KMS-11 (cell line): ENCODE measurements around the gene CCL22.

Experiments
- H2AFZ ChIP-seq: fragments of 200-600 bp; sonication (generic); 2 replicates; pipeline ENCODE4 v1.6.1; 2016; ENCODE audit warnings: antibody characterized with exemption, mixed run types, low read depth
- H3K27ac ChIP-seq: fragments of 200-600 bp; sonication (generic); 2 replicates; pipeline ENCODE4 v1.6.1; 2016; ENCODE audit warnings: mild to moderate bottlenecking, mixed run types
- H3K27me3 ChIP-seq: fragments of 200-600 bp; sonication (generic); 2 replicates; pipeline ENCODE4 v1.6.1; 2017; ENCODE audit warnings: mild to moderate bottlenecking, low read depth, mixed run types, moderate library complexity; ENCODE audit not compliant: insufficient read depth
- H3K36me3 ChIP-seq: fragments of 200-600 bp; sonication (generic); 2 replicates; pipeline ENCODE4 v1.6.1; 2017; ENCODE audit warnings: mild to moderate bottlenecking, mixed run types; ENCODE audit not compliant: insufficient read depth
- H3K4me1 ChIP-seq: fragments of 200-600 bp; sonication (generic); 2 replicates; pipeline ENCODE4 v1.6.1; 2016; ENCODE audit warnings: mild to moderate bottlenecking, low read depth, mixed run types; ENCODE audit not compliant: poor library complexity, severe bottlenecking
- H3K4me2 ChIP-seq: fragments of 200-600 bp; sonication (generic); 2 replicates; pipeline ENCODE4 v1.7.0; 2016; ENCODE audit warnings: mild to moderate bottlenecking, mixed run types
- H3K4me3 ChIP-seq: fragments of 200-600 bp; sonication (generic); IDR thresholded peaks from 2 replicates; pipeline ENCODE4 v1.6.1; 2017; ENCODE audit warnings: low read depth, low read length, mixed read lengths; ENCODE audit not compliant: insufficient read depth
- H3K79me2 ChIP-seq: fragments of 200-600 bp; sonication (generic); 2 replicates; pipeline ENCODE4 v1.6.1; 2016; ENCODE audit warnings: low read depth, mixed run types; ENCODE audit not compliant: insufficient read depth
- H3K9ac ChIP-seq: fragments of 200-600 bp; sonication (generic); 2 replicates; pipeline ENCODE4 v1.6.1; 2016; ENCODE audit warnings: mild to moderate bottlenecking, mixed run types
- H4K20me1 ChIP-seq: fragments of 200-600 bp; sonication (generic); 2 replicates; pipeline ENCODE4 v1.6.1; 2016; ENCODE audit warnings: mild to moderate bottlenecking, mixed run types; ENCODE audit not compliant: insufficient read depth
- TF ChIP-seq, protein P1 (sequence below): fragments of 200-600 bp; sonication (generic); conservative IDR thresholded peaks from 2 replicates; pipeline ENCODE4 v1.6.1; 2017; ENCODE audit warnings: low read depth, mild to moderate bottlenecking, antibody characterized with exemption, low read length, moderate library complexity, mixed read lengths

The CCL22 gene

DNA sequence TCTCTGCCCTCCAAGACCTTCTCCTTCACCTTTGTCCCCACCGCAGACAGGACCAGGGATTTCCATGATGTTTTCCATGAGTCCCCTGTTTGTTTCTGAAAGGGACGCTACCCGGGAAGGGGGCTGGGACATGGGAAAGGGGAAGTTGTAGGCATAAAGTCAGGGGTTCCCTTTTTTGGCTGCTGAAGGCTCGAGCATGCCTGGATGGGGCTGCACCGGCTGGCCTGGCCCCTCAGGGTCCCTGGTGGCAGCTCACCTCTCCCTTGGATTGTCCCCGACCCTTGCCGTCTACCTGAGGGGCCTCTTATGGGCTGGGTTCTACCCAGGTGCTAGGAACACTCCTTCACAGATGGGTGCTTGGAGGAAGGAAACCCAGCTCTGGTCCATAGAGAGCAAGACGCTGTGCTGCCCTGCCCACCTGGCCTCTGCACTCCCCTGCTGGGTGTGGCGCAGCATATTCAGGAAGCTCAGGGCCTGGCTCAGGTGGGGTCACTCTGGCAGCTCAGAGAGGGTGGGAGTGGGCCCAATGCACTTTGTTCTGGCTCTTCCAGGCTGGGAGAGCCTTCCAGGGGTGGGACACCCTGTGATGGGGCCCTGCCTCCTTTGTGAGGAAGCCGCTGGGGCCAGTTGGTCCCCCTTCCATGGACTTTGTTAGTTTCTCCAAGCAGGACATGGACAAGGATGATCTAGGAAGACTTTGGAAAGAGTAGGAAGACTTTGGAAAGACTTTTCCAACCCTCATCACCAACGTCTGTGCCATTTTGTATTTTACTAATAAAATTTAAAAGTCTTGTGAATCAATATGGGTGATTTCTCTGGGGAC is 25.9 kb downstream of the CCL22 start:
- Histone ChIP-seq H3K4me3 (no peak overlapping the region), H2AFZ (no peak overlapping the region), H3K36me3 (no peaks in the 10 kb centered on the region), H3K79me2 (no peaks in the 10 kb centered on the region), H3K4me1 (no peaks in the 10 kb centered on the region), H3K27ac (no peak overlapping the region), H3K9ac (no peak overlapping the region), H3K27me3 (no peaks in the 10 kb centered on the region), H3K4me2 (no peak overlapping the region), H4K20me1 (no peaks in the 10 kb centered on the region)
- TF ChIP-seq, protein P1, sequence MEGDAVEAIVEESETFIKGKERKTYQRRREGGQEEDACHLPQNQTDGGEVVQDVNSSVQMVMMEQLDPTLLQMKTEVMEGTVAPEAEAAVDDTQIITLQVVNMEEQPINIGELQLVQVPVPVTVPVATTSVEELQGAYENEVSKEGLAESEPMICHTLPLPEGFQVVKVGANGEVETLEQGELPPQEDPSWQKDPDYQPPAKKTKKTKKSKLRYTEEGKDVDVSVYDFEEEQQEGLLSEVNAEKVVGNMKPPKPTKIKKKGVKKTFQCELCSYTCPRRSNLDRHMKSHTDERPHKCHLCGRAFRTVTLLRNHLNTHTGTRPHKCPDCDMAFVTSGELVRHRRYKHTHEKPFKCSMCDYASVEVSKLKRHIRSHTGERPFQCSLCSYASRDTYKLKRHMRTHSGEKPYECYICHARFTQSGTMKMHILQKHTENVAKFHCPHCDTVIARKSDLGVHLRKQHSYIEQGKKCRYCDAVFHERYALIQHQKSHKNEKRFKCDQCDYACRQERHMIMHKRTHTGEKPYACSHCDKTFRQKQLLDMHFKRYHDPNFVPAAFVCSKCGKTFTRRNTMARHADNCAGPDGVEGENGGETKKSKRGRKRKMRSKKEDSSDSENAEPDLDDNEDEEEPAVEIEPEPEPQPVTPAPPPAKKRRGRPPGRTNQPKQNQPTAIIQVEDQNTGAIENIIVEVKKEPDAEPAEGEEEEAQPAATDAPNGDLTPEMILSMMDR = no peak

DNA sequence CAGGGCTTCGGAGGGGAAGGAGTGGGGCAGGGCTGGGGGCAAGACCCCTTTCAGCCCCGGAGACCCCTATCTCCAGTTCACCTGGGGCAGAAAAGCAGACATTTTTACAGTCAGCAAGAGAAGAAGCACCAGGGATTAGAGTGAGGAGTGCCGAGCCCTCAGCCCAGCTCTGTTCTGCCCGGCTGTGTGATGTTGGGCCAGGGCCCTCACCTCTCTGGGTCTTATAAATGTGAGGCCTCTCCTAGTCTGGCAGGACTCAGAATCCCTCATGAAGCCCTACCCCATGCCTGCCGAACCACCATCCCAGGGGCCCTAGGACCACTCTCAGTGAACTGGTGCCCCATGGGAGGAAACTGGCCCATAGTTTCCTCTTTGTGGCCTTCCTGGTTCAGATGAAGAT is 26.5 kb downstream of the CCL22 start:
- H3K27me3 ChIP-seq = no peaks in the 10 kb centered on the region
- no peaks in the 10 kb centered on the region for H3K4me1 ChIP-seq
- H3K4me3 ChIP-seq = no peak overlapping the region
- H3K27ac ChIP-seq = no peak overlapping the region
- no peak overlapping the region for H3K4me2 ChIP-seq
- H4K20me1 ChIP-seq = no peaks in the 10 kb centered on the region
- TF ChIP-seq, protein P1 = no peak
- no peaks in the 10 kb centered on the region for H3K79me2 ChIP-seq
- H3K9ac ChIP-seq = no peak overlapping the region
- no peaks in the 10 kb centered on the region for H3K36me3 ChIP-seq
- no peak overlapping the region for H2AFZ ChIP-seq

DNA sequence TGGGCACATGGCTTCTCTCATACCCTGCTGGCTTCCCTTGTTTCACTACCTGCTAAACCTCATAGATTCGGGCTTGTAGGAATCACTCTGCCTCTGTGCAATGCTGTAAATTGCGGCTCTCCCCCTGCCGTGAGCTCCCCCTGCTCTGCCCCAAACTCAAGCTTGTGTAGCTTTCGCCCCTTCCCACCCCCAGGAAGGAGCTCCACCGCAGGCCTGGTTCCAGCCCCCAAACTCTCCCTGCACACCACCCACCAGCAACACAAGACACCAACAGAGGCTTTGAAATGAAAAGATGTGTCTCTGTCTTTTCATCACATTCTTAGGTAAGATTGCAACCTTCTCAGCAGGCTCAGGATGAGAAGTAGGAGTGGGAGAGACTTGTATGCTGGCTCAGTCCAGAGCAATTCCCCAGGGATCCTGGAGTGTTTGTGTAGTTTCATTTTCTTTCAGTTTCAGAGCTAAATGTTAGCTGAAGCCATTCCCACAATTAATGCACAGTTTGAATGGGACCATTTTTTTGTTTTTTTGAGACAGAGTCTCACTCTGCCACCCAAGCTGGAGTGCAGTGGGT is 27.9 kb downstream of the CCL22 start:
- Histone ChIP-seq H2AFZ (no peak overlapping the region), H3K36me3 (no peaks in the 10 kb centered on the region), H3K4me1 (no peaks in the 10 kb centered on the region), H3K27me3 (no peaks in the 10 kb centered on the region), H4K20me1 (no peaks in the 10 kb centered on the region), H3K4me2 (no peak overlapping the region), H3K4me3 (no peak overlapping the region), H3K27ac (no peak overlapping the region), H3K79me2 (no peaks in the 10 kb centered on the region), H3K9ac (no peak overlapping the region)
- TF ChIP-seq, protein P1 = no peak

DNA sequence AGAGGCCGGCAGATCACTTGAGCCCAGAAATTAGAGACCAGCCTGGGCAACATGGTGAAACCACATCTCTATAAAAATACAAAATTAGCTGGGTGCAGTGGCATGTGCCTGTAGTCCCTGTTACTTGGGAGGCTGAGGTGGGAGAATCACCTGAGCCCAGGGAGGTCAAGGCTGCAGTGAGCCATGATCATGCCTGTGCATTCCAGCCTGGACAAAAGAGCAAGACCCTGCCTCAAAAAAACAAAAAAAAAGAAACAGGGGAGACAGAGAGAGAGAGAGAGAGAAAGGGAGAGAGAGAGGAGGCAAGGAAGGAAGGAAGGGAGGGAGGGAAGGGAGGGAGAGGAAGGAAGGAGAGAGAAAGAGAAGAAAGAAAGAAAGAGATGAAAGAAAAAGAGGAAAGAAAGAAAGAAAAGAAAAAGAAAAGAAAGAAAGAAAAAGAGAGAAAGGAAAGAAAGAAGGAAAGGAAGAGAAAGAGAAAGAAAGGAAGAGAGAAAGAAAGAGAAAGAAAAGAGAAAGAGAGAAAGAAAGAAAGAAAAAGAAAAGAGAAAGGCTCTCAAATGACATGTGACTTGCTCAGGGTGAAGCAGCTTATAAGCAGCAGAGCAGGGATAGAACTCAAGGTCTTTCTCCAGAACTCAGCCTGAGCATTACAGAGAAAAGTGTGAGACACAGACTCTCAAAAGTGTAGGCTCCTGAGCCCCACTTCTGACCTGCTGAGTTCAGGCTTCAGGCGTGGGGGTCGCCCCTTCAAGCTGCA is 29.2 kb downstream of the CCL22 start:
- Histone ChIP-seq H3K4me3 (no peak overlapping the region), H3K27me3 (no peaks in the 10 kb centered on the region), H3K9ac (no peak overlapping the region), H3K4me1 (no peaks in the 10 kb centered on the region), H3K79me2 (no peaks in the 10 kb centered on the region), H3K4me2 (no peak overlapping the region), H3K36me3 (no peaks in the 10 kb centered on the region), H4K20me1 (no peaks in the 10 kb centered on the region), H3K27ac (no peak overlapping the region), H2AFZ (no peak overlapping the region)
- TF ChIP-seq, protein P1 = no peak
